Stimulated activated CD4-positive, alpha-beta T cell treated with anti-CD3 and anti-CD28 coated beads, Interleukin-12 subunit alpha, Interleukin-12 subunit beta, amount 100 ng/mL, for 48 hours (primary cell): Measurements from ENCODE around the gene GOLGA6L7.
"Not testable (repeated sequence)": the region's sequence is repeated elsewhere in the genome, so short reads cannot be mapped to it uniquely, and the experiment has no call there.

ENCODE experiments used
- DNase-seq, 3 donors: peaks; one replicate each; pipeline ENCODE4 v3.0.0-alpha.2; 2020; ENCODE audit warnings: low read depth in 2 of 3, low spot score in 1 of 3

The GOLGA6L7 gene

GRCh38 chr15:28885128-28885629 is 36.7 kb upstream of the GOLGA6L7 start:
- DNase-seq: no peak

GRCh38 chr15:28884151-28884940 is 35.9 kb upstream of the GOLGA6L7 start:
- DNase-seq: no peak

GRCh38 chr15:28881600-28881999 is 33.2 kb upstream of the GOLGA6L7 start:
- DNase-seq: no peak

GRCh38 chr15:28881170-28881569 is 32.7 kb upstream of the GOLGA6L7 start:
- DNase-seq: no peak

- DNase-seq: no peak
Measured at GRCh38 chr15:28880680-28881079, 32.2 kb upstream of the GOLGA6L7 start.

- DNase-seq: no peak
Measured at GRCh38 chr15:28879551-28879950, 31.1 kb upstream of the GOLGA6L7 start.

GRCh38 chr15:28878209-28878608 is 29.8 kb upstream of the GOLGA6L7 start:
- DNase-seq: no peak

GRCh38 chr15:28876845-28877185 is 28.4 kb upstream of the GOLGA6L7 start:
- no peak for DNase-seq

GRCh38 chr15:28876131-28876844 is 27.8 kb upstream of the GOLGA6L7 start:
- no peak for DNase-seq

GRCh38 chr15:28875461-28876000 is 27.1 kb upstream of the GOLGA6L7 start:
- DNase-seq: no peak

- DNase-seq: no peak
Measured at GRCh38 chr15:28873585-28874190, 25.2 kb upstream of the GOLGA6L7 start.

GRCh38 chr15:28873006-28873405 is 24.6 kb upstream of the GOLGA6L7 start:
- no peak for DNase-seq

GRCh38 chr15:28871168-28871567 is 22.7 kb upstream of the GOLGA6L7 start:
- no peak for DNase-seq

- DNase-seq: no peak
Measured at GRCh38 chr15:28868744-28869345, 20.4 kb upstream of the GOLGA6L7 start.

- DNase-seq: not testable (repeated sequence)
Measured at GRCh38 chr15:28861589-28862293, 13.3 kb upstream of the GOLGA6L7 start.

- no peak for DNase-seq
Measured at GRCh38 chr15:28861031-28861534, 12.6 kb upstream of the GOLGA6L7 start.

GRCh38 chr15:28854578-28854977 is 6.1 kb upstream of the GOLGA6L7 start:
- DNase-seq: not testable (repeated sequence)

GRCh38 chr15:28853654-28854053 is 5.2 kb upstream of the GOLGA6L7 start:
- not testable (repeated sequence) for DNase-seq

- not testable (repeated sequence) for DNase-seq
Measured at GRCh38 chr15:28849766-28850165, 1.3 kb upstream of the GOLGA6L7 start.

- not testable (repeated sequence) for DNase-seq
Measured at GRCh38 chr15:28849271-28849670, 827 bp upstream of the GOLGA6L7 start.
